WTC11 (cell line): ENCODE data around the gene CLIC3. TPM values are rescaled to one million over a fixed set of nuclear protein-coding genes. Genes with fewer than 3 reads are reported as not detected.

Experiments used
- ATAC-seq: fragments of 200-7000 bp; cut with Tn5 transposase; 2 replicates; pipeline ENCODE4 v1.10.0; 2021; ENCODE audit warnings: mild to moderate bottlenecking, moderate library complexity
- CTCF ChIA-PET: fragments of 300-600 bp; sonication (Branson Sonifier 250); formaldehyde crosslinking; loops from one replicate; lab custom pipeline; 2021; ENCODE audit warnings: antibody characterized with exemption; lab: Charles Lee
- POLR2A ChIA-PET: fragments of 350-600 bp; sonication (Branson Sonifier 250); formaldehyde crosslinking; loops from one replicate; lab custom pipeline; 2021; ENCODE audit warnings: antibody characterized with exemption; lab: Charles Lee
- DNase-seq: peaks from one replicate; pipeline ENCODE4 v3.0.0; 2021; ENCODE audit warnings: low spot score
- H3K27ac Mint-ChIP-seq: 2 replicates; pipeline ENCODE4 v1.8.0; 2021; ENCODE audit warnings: mixed read lengths
- H3K27me3 Mint-ChIP-seq: 2 replicates; pipeline ENCODE4 v1.8.0; 2021; ENCODE audit warnings: low read depth, mild to moderate bottlenecking, moderate library complexity, mixed read lengths
- H3K36me3 Mint-ChIP-seq: 2 replicates; pipeline ENCODE4 v1.8.0; 2021; ENCODE audit warnings: mixed read lengths
- H3K4me1 Mint-ChIP-seq: 2 replicates; pipeline ENCODE4 v1.8.0; 2022; ENCODE audit warnings: mixed read lengths
- H3K4me3 Mint-ChIP-seq: 2 replicates; pipeline ENCODE4 v1.8.0; 2021; ENCODE audit warnings: mild to moderate bottlenecking, moderate library complexity, mixed read lengths
- H3K9me3 Mint-ChIP-seq: 2 replicates; pipeline ENCODE4 v1.8.0; 2021; ENCODE audit warnings: mixed read lengths
- CBFB ChIP-seq: sonication (generic); formaldehyde crosslinking; IDR thresholded peaks from 2 replicates; pipeline ENCODE4 v1.8.1; 2022; ENCODE audit warnings: mild to moderate bottlenecking, low read depth, missing genetic modification reagents
- FOXP1 ChIP-seq: sonication (generic); formaldehyde crosslinking; IDR thresholded peaks from 2 replicates; pipeline ENCODE4 v1.8.0; 2022; ENCODE audit warnings: missing genetic modification reagents, mild to moderate bottlenecking, moderate library complexity, borderline replicate concordance
- JUN ChIP-seq: sonication (generic); formaldehyde crosslinking; IDR thresholded peaks from 2 replicates; pipeline ENCODE4 v1.8.0; 2023; ENCODE audit warnings: mild to moderate bottlenecking, missing genetic modification reagents
- RORB ChIP-seq: fragments of 250-450 bp; sonication (Bioruptor Pico); IDR thresholded peaks from 2 replicates; pipeline ENCODE4 v1.9.0; 2021; ENCODE audit warnings: mild to moderate bottlenecking
- TP53 ChIP-seq: sonication (generic); formaldehyde crosslinking; IDR thresholded peaks from 2 replicates; pipeline ENCODE4 v1.8.1; 2023; ENCODE audit warnings: mild to moderate bottlenecking, missing genetic modification reagents
- ZBTB21 ChIP-seq: sonication (generic); formaldehyde crosslinking; IDR thresholded peaks from 2 replicates; pipeline ENCODE4 v1.8.1; 2023; ENCODE audit warnings: mild to moderate bottlenecking, missing genetic modification reagents, borderline replicate concordance
- ZNF263 ChIP-seq: sonication (generic); formaldehyde crosslinking; IDR thresholded peaks from 2 replicates; pipeline ENCODE4 v1.8.1; 2022; ENCODE audit warnings: low read depth, mild to moderate bottlenecking, moderate library complexity, missing genetic modification reagents
- total RNA-seq: library from RNA; stranded (reverse); gene quantifications from 3 replicates; pipeline ENCODE4 v1.2.3, GENCODE V29; 2021
- TF ChIP-seq, protein P1 (sequence below): sonication (generic); formaldehyde crosslinking; IDR thresholded peaks from 2 replicates; pipeline ENCODE4 v1.8.1; 2022; ENCODE audit warnings: mild to moderate bottlenecking, missing genetic modification reagents, moderate library complexity, borderline replicate concordance
- TF ChIP-seq, protein P2 (sequence below): sonication (generic); formaldehyde crosslinking; IDR thresholded peaks from 2 replicates; pipeline ENCODE4 v1.8.0; 2022; ENCODE audit warnings: mild to moderate bottlenecking, missing genetic modification reagents
- TF ChIP-seq, protein P3 (sequence below): fragments of 250-450 bp; sonication (Bioruptor Pico); IDR thresholded peaks from 2 replicates; pipeline ENCODE4 v2.1.2; 2022; ENCODE audit warnings: mild to moderate bottlenecking, moderate library complexity
- TF ChIP-seq, protein P4 (sequence below): sonication (generic); formaldehyde crosslinking; IDR thresholded peaks from 2 replicates; pipeline ENCODE4 v1.8.0; 2022; ENCODE audit warnings: mild to moderate bottlenecking, missing genetic modification reagents
- TF ChIP-seq, protein P5 (sequence below): sonication (generic); formaldehyde crosslinking; IDR thresholded peaks from 2 replicates; pipeline ENCODE4 v1.8.0; 2023; ENCODE audit warnings: missing genetic modification reagents, mild to moderate bottlenecking, borderline replicate concordance
- TF ChIP-seq, protein P6 (sequence below): sonication (generic); formaldehyde crosslinking; conservative IDR thresholded peaks from 2 replicates; pipeline ENCODE4 v1.8.1; 2022; ENCODE audit warnings: mild to moderate bottlenecking, missing genetic modification reagents
- TF ChIP-seq, protein P7 (sequence below): fragments of 250-450 bp; sonication (Bioruptor Pico); IDR thresholded peaks from 2 replicates; pipeline ENCODE4 v1.9.0; 2021; ENCODE audit warnings: mild to moderate bottlenecking

Gene CLIC3
- total RNA-seq, 1 experiment from 2014 or later: 0.31 TPM

DNA sequence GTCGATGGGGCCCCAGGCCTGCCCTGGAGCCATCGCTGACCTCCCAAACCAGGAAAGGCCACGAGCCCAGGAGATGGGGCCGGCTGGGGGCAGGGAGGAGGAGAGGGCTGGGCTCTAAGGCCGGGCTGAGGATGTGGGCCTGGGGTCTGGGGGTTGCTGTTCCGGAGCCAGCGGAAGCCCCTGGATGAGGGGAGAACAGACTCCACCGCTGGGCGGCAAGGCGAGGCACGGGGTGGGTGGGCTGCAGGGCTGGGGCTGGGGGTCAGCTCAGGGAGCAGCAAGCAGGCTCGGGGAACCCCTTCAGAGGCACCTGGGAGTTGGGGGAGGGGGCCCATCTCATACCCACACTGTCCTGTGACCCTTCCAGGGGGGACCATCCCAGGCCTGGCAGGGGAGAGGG, 32.6 kb downstream of the CLIC3 start (continued):
- TF ChIP-seq, protein P1, sequence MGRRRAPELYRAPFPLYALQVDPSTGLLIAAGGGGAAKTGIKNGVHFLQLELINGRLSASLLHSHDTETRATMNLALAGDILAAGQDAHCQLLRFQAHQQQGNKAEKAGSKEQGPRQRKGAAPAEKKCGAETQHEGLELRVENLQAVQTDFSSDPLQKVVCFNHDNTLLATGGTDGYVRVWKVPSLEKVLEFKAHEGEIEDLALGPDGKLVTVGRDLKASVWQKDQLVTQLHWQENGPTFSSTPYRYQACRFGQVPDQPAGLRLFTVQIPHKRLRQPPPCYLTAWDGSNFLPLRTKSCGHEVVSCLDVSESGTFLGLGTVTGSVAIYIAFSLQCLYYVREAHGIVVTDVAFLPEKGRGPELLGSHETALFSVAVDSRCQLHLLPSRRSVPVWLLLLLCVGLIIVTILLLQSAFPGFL (CRISPR knock-in tag): no peak
- TF ChIP-seq ZNF263 (CRISPR knock-in tag) (no peak), CBFB (no peak)
- TF ChIP-seq, protein P2, sequence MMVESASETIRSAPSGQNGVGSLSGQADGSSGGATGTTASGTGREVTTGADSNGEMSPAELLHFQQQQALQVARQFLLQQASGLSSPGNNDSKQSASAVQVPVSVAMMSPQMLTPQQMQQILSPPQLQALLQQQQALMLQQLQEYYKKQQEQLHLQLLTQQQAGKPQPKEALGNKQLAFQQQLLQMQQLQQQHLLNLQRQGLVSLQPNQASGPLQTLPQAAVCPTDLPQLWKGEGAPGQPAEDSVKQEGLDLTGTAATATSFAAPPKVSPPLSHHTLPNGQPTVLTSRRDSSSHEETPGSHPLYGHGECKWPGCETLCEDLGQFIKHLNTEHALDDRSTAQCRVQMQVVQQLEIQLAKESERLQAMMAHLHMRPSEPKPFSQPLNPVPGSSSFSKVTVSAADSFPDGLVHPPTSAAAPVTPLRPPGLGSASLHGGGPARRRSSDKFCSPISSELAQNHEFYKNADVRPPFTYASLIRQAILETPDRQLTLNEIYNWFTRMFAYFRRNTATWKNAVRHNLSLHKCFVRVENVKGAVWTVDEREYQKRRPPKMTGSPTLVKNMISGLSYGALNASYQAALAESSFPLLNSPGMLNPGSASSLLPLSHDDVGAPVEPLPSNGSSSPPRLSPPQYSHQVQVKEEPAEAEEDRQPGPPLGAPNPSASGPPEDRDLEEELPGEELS (CRISPR knock-in tag): no peak
- TF ChIP-seq, protein P3, sequence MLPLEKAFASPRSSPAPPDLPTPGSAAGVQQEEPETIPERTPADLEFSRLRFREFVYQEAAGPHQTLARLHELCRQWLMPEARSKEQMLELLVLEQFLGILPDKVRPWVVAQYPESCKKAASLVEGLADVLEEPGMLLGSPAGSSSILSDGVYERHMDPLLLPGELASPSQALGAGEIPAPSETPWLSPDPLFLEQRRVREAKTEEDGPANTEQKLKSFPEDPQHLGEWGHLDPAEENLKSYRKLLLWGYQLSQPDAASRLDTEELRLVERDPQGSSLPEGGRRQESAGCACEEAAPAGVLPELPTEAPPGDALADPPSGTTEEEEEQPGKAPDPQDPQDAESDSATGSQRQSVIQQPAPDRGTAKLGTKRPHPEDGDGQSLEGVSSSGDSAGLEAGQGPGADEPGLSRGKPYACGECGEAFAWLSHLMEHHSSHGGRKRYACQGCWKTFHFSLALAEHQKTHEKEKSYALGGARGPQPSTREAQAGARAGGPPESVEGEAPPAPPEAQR: no peak
- TF ChIP-seq, protein P4, sequence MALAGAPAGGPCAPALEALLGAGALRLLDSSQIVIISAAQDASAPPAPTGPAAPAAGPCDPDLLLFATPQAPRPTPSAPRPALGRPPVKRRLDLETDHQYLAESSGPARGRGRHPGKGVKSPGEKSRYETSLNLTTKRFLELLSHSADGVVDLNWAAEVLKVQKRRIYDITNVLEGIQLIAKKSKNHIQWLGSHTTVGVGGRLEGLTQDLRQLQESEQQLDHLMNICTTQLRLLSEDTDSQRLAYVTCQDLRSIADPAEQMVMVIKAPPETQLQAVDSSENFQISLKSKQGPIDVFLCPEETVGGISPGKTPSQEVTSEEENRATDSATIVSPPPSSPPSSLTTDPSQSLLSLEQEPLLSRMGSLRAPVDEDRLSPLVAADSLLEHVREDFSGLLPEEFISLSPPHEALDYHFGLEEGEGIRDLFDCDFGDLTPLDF: no peak
- TF ChIP-seq, protein P5, sequence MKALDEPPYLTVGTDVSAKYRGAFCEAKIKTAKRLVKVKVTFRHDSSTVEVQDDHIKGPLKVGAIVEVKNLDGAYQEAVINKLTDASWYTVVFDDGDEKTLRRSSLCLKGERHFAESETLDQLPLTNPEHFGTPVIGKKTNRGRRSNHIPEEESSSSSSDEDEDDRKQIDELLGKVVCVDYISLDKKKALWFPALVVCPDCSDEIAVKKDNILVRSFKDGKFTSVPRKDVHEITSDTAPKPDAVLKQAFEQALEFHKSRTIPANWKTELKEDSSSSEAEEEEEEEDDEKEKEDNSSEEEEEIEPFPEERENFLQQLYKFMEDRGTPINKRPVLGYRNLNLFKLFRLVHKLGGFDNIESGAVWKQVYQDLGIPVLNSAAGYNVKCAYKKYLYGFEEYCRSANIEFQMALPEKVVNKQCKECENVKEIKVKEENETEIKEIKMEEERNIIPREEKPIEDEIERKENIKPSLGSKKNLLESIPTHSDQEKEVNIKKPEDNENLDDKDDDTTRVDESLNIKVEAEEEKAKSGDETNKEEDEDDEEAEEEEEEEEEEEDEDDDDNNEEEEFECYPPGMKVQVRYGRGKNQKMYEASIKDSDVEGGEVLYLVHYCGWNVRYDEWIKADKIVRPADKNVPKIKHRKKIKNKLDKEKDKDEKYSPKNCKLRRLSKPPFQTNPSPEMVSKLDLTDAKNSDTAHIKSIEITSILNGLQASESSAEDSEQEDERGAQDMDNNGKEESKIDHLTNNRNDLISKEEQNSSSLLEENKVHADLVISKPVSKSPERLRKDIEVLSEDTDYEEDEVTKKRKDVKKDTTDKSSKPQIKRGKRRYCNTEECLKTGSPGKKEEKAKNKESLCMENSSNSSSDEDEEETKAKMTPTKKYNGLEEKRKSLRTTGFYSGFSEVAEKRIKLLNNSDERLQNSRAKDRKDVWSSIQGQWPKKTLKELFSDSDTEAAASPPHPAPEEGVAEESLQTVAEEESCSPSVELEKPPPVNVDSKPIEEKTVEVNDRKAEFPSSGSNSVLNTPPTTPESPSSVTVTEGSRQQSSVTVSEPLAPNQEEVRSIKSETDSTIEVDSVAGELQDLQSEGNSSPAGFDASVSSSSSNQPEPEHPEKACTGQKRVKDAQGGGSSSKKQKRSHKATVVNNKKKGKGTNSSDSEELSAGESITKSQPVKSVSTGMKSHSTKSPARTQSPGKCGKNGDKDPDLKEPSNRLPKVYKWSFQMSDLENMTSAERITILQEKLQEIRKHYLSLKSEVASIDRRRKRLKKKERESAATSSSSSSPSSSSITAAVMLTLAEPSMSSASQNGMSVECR (CRISPR knock-in tag): no peak

DNA sequence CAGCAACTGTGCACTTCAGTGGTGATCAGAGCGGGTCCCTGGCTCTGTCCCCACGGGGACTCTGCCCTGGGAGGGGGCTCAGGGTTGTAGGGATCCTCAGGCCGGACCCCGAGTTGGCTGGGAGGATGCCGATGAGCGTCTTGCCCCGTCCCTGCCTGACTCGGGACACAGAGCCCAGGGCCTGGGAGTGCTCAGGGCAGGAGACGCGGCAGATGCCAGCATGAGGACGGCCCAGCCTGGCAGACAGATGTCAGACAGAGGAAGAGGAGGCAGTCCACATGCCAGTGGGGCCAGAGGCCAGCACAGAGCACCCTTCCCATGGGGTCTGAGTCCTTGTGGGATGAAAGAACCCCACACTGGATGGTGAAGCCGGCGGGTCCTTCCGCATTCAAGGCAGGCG, 33.0 kb downstream of the CLIC3 start:
- H3K4me1 Mint-ChIP-seq: peaks cover 10% of the 10 kb centered on the region
- no peak for TF ChIP-seq RORB (CRISPR knock-in tag)
- TF ChIP-seq, protein P6, sequence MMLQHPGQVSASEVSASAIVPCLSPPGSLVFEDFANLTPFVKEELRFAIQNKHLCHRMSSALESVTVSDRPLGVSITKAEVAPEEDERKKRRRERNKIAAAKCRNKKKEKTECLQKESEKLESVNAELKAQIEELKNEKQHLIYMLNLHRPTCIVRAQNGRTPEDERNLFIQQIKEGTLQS (CRISPR knock-in tag): no peak
- no peak for TF ChIP-seq ZBTB21
- no peak for TF ChIP-seq JUN
- TF ChIP-seq, protein P7, sequence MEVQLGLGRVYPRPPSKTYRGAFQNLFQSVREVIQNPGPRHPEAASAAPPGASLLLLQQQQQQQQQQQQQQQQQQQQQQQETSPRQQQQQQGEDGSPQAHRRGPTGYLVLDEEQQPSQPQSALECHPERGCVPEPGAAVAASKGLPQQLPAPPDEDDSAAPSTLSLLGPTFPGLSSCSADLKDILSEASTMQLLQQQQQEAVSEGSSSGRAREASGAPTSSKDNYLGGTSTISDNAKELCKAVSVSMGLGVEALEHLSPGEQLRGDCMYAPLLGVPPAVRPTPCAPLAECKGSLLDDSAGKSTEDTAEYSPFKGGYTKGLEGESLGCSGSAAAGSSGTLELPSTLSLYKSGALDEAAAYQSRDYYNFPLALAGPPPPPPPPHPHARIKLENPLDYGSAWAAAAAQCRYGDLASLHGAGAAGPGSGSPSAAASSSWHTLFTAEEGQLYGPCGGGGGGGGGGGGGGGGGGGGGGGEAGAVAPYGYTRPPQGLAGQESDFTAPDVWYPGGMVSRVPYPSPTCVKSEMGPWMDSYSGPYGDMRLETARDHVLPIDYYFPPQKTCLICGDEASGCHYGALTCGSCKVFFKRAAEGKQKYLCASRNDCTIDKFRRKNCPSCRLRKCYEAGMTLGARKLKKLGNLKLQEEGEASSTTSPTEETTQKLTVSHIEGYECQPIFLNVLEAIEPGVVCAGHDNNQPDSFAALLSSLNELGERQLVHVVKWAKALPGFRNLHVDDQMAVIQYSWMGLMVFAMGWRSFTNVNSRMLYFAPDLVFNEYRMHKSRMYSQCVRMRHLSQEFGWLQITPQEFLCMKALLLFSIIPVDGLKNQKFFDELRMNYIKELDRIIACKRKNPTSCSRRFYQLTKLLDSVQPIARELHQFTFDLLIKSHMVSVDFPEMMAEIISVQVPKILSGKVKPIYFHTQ: no peak
- TF ChIP-seq FOXP1 (CRISPR knock-in tag): no peak
- no peak for TF ChIP-seq TP53 (CRISPR knock-in tag)
- TF ChIP-seq, all 79 proteins: peak for 0
- Mint-ChIP-seq H3K27ac (no peak overlapping the region), H3K27me3 (no peaks in the 10 kb centered on the region), H3K9me3 (no peaks in the 10 kb centered on the region), H3K36me3 (no peaks in the 10 kb centered on the region), H3K4me3 (no peak overlapping the region)
- ChIA-PET POLR2A (no interaction called here), CTCF (interaction anchor here (2.0 to 3.4 kb wide), 2 partner anchors 15 to 66 kb away, joined by 7 to 17 read pairs; no protein-coding TSS in a partner anchor)
- ATAC-seq: no peak
- no peak for DNase-seq
